ENCODE data around the gene VPS50. TPM values are rescaled to one million over a fixed set of nuclear protein-coding genes. Genes with fewer than 3 reads are reported as not detected.

Gene VPS50
- total RNA-seq, 1 experiment from 2014 or later: 13.6 TPM

- Histone ChIP-seq H3K9me3 (ENCODE audit: control insufficient read depth, low read depth, low read length) (no peaks in the 10 kb centered on the region), H4K5ac (ENCODE audit: insufficient read length, low read depth, low read length) (no peak overlapping the region), H3K4me2 (ENCODE audit: insufficient read depth, insufficient read length, low read length) (no peak overlapping the region), H3K4ac (ENCODE audit: low read depth, low read length) (no peak overlapping the region), H2BK5ac (ENCODE audit: insufficient read length, low read length) (no peak overlapping the region), H3K79me2 (ENCODE audit: insufficient read depth, low read length) (no peaks in the 10 kb centered on the region), H3K79me1 (ENCODE audit: insufficient read depth, low read depth, low read length, poor library complexity, severe bottlenecking) (no peaks in the 10 kb centered on the region), H3T11ph (ENCODE audit: low read length) (no peak overlapping the region), H2AK5ac (ENCODE audit: insufficient read length, low read length) (no peak overlapping the region), H3K23ac (ENCODE audit: insufficient read length, low read depth, low read length) (no peak overlapping the region), H2AFZ (ENCODE audit: low read length) (no peak overlapping the region), H3K27ac (ENCODE audit: insufficient read length, low read depth, low read length) (no peak overlapping the region), H2BK12ac (ENCODE audit: insufficient read length, low read depth, low read length) (no peak overlapping the region), H3K4me1 (ENCODE audit: insufficient read depth, low read length) (no peaks in the 10 kb centered on the region), H3K23me2 (ENCODE audit: insufficient read length, low read depth, low read length, poor library complexity, severe bottlenecking) (no peaks in the 10 kb centered on the region), H3K27me3 (ENCODE audit: insufficient read depth, low read length) (no peaks in the 10 kb centered on the region), H4K8ac (replicated peaks; ENCODE audit: insufficient read length, low read depth, low read length) (no peak overlapping the region), H3K18ac (ENCODE audit: insufficient read length, low read depth, low read length) (no peak overlapping the region), H2BK15ac (ENCODE audit: low read depth, low read length) (no peak overlapping the region), H3K14ac (ENCODE audit: insufficient read depth, low read length) (no peak overlapping the region), H3K56ac (ENCODE audit: insufficient read length, low read depth, low read length) (no peak overlapping the region), H2BK120ac (ENCODE audit: low read depth, low read length, poor library complexity, severe bottlenecking) (no peak overlapping the region), H4K91ac (ENCODE audit: insufficient read length, low read depth, low read length) (no peak overlapping the region), H3K9ac (ENCODE audit: extremely low read depth, insufficient read length, low read length) (no peak overlapping the region), H4K20me1 (ENCODE audit: control insufficient read depth, insufficient read depth, insufficient read length) (no peaks in the 10 kb centered on the region), H2BK20ac (ENCODE audit: low read depth, low read length, poor library complexity, severe bottlenecking) (no peak overlapping the region)
- Mint-ChIP-seq H3K4me3 (no peak overlapping the region), H3K9me3 (no peaks in the 10 kb centered on the region), H3K4me1 (peaks cover 4 to 10% of the 10 kb centered on the region in 2 experiments), H3K36me3 (ENCODE audit: insufficient read depth in 1 of 3, low read depth in 3 of 3) (no peaks in the 10 kb centered on the region; a peak in 1 of 7 replicates), H3K27ac (no peak overlapping the region), H3K27me3 (ENCODE audit: low read depth) (no peaks in the 10 kb centered on the region)
- no CpG with 5 or more reads among the region's 2 CpGs for WGBS (ENCODE audit: extremely low coverage, insufficient read length, low lambda C conversion rate)
- no peak for TF ChIP-seq CTCF (conservative IDR thresholded peaks at IDR 0.05)
- no peak for DNase-seq
These were observed 118.2 kb downstream of the VPS50 start for GRCh38 chr7:93350338-93350737.
